HS-27A (cell line): ENCODE data around the gene KRTAP5-10.
A peak's percentile ranks its signal among the peaks of the same experiment; 100 is the strongest.
"Not testable (repeated sequence)": the region's sequence is repeated elsewhere in the genome, so short reads cannot be mapped to it uniquely, and the experiment has no call there.

ENCODE experiments used
- DNase-seq: peaks from one replicate; pipeline ENCODE4 v3.0.0-alpha.2; 2012; ENCODE audit warnings: low read depth, missing footprints

KRTAP5-10 gene

DNA sequence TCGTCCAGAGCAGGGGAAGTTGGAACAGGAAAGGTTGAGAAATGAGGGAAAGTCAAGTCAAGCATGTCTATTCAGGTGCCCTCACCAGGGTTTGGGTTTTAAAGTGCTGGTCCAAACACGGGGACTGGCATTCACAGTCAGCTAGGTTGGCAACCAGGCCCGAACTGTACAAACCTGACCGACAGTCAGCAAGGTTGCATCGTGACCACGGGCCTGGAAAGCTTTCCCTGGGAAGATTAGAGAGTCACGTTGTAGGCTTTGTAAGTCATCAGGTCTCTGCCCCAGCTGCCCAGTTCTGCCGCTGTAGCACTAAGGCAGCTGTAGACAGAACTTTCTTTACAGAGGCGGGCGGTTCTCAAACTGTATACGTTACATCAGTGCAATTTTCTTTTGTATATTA, 7.4 kb downstream of the KRTAP5-10 start:
- DNase-seq = no peak

GRCh38 chr11:71574418-71574817, 9.1 kb downstream of the KRTAP5-10 start:
- no peak for DNase-seq

DNA sequence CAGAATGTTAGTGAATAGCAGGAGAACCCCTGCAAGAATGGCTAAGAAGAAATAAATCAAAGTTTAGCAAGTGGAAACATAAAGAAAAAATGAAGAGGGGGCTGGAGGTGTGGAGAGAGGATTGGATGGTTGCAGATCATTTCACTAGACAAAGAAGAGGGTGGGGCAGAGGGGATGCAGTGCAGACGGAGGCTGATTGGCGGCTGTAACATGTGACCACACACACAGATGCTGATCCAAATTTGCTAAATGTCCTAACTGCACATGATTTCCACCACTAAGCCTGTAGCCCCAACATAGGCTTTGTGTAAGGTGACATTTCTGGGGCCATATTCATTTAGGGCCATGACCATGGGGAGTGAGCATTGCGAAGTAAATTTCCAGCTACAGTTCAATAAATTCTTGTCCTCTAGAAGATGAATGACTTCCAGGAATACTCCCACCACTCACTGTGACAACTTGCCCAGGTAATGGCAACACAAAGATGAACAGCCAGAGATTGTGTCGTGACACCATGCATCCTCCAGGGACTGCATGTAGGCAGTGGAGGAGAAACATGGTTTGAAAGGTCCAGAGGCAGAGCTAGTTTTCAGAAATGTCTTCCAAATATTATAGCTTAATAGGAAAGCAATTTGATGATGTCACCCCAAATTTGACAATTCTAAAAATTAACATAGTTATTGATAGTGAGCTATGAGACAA, 10.5 kb downstream of the KRTAP5-10 start:
- DNase-seq = no peak

GRCh38 chr11:71576688-71577465, 11.5 kb downstream of the KRTAP5-10 start:
- DNase-seq = not testable (repeated sequence)

DNA sequence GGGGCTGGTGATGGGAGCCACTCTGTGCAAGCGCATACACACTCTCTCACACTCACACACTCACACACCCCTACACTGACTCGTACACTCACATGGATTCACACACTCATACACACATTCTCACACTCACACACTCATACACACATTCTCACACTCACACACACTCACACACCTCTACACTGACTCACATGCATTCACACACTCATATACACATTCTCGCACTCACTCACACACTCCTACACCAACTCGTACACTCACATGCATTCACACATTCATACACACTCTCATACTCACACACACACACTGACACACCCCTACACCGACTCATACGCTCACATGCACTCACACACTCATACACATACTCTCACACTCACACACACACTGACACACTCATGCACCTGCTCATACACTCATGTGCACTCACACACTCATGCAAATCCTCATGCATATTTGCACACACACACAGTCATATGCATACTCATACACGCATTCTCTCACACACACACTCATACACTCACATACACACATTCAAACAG, 12.2 kb downstream of the KRTAP5-10 start:
- DNase-seq = no peak

GRCh38 chr11:71579513-71579912, 14.2 kb downstream of the KRTAP5-10 start:
- DNase-seq = not testable (repeated sequence)

DNA sequence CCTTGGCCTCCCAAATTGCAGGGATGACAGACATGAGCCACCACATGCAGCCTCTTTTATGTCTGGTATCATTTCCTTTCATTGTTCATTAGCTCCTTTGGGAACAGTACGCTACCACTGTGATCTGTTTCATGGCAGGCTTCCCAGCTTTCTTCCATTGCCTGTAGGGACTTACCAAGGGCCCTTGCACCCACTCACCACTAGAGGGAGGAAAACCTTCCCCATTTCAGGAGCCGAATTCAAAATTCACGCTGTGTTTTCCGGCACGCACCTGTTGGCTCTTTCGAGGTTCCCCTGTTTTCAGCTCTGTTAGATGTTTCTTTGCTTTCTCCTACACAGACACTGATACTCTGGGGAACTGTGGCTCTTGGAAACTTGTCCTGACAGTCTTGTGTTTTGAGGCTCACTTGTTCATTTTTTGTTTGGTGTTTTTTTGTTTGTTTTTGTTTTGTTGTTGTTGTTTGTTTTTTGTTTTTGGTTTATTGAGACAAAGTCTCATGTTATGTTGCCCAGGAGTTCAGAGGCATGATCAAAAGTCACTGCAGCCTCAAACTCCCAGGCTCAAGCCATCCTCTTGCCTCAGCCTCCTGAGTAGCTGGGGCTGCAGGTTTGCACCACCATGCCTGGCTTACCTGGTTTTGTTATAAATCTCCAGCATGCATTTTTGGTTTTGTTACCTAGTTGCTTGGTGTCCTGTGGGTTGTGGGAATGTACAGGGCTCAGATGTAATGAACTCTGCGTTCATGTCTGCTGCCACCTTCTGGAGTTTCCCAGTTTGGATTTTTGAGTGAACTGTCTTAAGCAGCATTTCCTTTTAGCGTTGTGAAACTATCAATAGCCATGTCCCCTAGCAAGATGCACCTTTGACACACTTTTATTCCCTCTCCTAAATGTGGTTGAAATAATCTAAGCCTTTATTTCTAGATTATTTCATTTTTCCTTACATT, 15.0 kb downstream of the KRTAP5-10 start:
- DNase-seq = peak; percentile 9

- DNase-seq = no peak
Measured at GRCh38 chr11:71581826-71582225, 16.5 kb downstream of the KRTAP5-10 start.

- no peak for DNase-seq
Measured at GRCh38 chr11:71582309-71582895, 17.0 kb downstream of the KRTAP5-10 start, which contains the start of gene KRTAP5-11. TSS of gene KRTAP5-11 (minus strand) at chr11:71582875. CDS start at chr11:71582837, 38 bp downstream.

GRCh38 chr11:71582969-71583368, 17.6 kb downstream of the KRTAP5-10 start:
- not testable (repeated sequence) for DNase-seq

GRCh38 chr11:71585673-71586072, 20.3 kb downstream of the KRTAP5-10 start:
- not testable (repeated sequence) for DNase-seq

GRCh38 chr11:71588314-71588713, 23.0 kb downstream of the KRTAP5-10 start:
- not testable (repeated sequence) for DNase-seq

DNA sequence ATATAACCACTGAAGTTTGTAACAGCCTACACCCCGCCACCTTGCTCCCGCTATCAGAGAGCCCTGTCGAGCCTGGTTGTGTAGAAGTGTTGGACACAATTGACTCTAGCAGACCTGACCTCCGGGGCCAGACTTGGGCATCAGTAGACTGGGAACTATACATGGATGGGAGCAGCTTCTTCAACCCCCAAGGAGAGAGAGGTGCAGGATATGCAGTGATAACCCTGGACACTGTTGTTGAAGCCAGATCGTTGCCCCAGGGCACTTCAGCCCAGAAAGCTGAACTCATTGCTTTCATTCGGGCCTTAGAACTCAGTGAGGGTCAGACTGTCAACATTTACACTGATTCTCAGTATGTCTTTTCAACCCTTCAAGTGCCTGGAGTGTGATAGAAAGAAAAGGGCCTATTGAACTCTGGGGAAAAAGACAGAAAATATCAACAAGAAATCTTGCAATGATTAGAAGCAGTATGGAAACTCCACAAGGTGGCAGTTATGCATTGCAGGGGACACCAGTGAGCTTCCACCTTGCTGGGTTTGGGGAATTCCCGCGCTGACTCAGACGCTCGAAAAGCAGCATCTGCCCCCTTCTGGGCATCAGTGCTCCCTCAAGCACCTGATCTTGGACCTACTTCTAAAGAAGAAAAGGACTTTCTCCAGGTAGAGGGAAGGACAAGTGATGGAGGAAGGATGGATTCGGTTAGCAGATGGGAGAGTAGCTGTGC, 23.6 kb downstream of the KRTAP5-10 start:
- DNase-seq = not testable (repeated sequence)

GRCh38 chr11:71589546-71589920, 24.2 kb downstream of the KRTAP5-10 start:
- not testable (repeated sequence) for DNase-seq

GRCh38 chr11:71603221-71603620, 37.9 kb downstream of the KRTAP5-10 start:
- not testable (repeated sequence) for DNase-seq

DNA sequence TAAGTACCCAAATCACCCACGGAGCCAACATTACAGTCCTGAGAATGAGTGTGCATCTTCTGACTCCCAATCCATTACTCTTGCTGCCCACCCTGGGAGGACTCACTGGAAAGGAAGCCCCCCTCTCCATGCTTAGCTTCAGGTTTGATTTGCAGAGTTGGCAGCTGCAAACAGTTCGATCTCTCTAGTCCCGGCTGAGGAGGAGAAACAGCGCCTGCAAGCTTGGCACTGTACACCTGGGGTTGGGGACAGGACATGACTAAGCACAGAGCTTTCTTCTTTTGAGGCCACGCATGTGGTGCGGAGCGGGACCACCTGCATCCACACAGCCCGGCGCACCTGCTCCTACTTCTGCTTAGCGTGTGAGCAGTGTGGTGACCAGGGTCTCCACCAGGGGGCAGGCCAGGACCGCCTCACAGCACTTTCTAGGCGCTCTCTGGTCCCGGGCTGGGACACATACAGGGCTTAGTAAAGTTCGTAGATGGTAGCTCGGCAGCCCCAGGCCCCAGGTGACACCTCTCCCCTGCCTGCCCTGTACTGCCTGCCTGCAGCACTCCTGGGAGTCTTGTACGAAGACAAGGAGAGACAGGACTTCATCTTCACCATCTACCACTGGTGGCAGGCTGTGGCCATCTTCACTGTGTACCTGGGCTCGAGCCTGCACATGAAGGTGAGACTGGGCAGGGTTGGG, 39.6 kb downstream of the KRTAP5-10 start:
- DNase-seq = not testable (repeated sequence)

- DNase-seq = not testable (repeated sequence)
Measured at GRCh38 chr11:71606853-71607519, 41.6 kb downstream of the KRTAP5-10 start.

- not testable (repeated sequence) for DNase-seq
Measured at GRCh38 chr11:71607520-71608216, 42.3 kb downstream of the KRTAP5-10 start.

DNA sequence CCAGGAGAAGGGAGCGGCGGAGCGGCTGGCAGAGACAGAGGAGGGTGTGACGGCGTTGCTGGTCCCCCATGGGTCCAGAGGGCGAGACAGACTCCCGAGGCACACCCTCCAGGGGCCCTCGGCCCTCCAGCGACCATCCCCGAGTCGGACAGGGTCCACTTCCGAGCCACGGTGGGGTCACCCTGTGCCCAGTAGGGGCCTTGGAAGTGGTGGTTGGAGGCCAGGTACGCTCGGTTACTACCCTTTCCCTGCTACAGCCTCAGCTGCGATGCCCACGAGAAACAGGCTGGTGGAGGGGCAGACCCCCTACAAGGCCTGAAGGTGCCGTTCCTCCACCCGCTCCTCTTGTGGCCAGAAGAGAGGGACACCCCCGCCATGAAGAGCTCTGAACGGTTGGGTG, 42.9 kb downstream of the KRTAP5-10 start:
- DNase-seq = not testable (repeated sequence)
